Liver (tissue), 9 donors: Measurements from ENCODE around the gene BTBD1. TPM values are rescaled to one million over a fixed set of nuclear protein-coding genes. Genes with fewer than 3 reads are reported as not detected.
A peak's percentile ranks its signal among the peaks of the same experiment; 100 is the strongest.

Experiments
- DNase-seq: peaks from one replicate; pipeline ENCODE4 v3.0.0-alpha.2; 2017; ENCODE audit warnings: low spot score
- H3K27ac ChIP-seq, 2 donors: one replicate each; pipeline ENCODE4 v1.7.0; 2013; ENCODE audit warnings: inconsistent platforms in 2 of 2, low read length in 2 of 2, control low read depth in 1 of 2, low read depth in 1 of 2, mild to moderate bottlenecking in 1 of 2
- H3K27me3 ChIP-seq, 4 donors: one replicate each; pipeline versions ENCODE4 v1.6.1 to v1.7.0; 2013; ENCODE audit warnings: low read length in 3 of 4, inconsistent platforms in 1 of 4, mild to moderate bottlenecking in 1 of 4, moderate library complexity in 1 of 4; ENCODE audit not compliant: control insufficient read depth in 4 of 4, insufficient read depth in 4 of 4
- H3K36me3 ChIP-seq, 4 donors: one replicate each; pipeline versions ENCODE4 v1.6.1 to v1.7.0; 2013; ENCODE audit warnings: low read length in 3 of 4, mild to moderate bottlenecking in 3 of 4, low read depth in 1 of 4, moderate library complexity in 1 of 4; ENCODE audit not compliant: control insufficient read depth in 4 of 4, insufficient read depth in 3 of 4
- H3K4me1 ChIP-seq, 4 donors: one replicate each; pipeline versions ENCODE4 v1.6.1 to v1.7.0; 2013; ENCODE audit warnings: low read length in 3 of 4, mild to moderate bottlenecking in 3 of 4, moderate library complexity in 1 of 4; ENCODE audit not compliant: control insufficient read depth in 4 of 4, insufficient read depth in 4 of 4
- H3K4me3 ChIP-seq, 3 donors: one replicate each; pipeline versions ENCODE4 v1.6.1 to v1.7.0; 2013; ENCODE audit warnings: low read length in 3 of 3, control low read depth in 1 of 3, low read depth in 1 of 3, mild to moderate bottlenecking in 1 of 3
- H3K9ac ChIP-seq, 2 donors: one replicate each; pipeline ENCODE4 v1.7.0; 2013; ENCODE audit warnings: low read length in 2 of 2, mild to moderate bottlenecking in 2 of 2, moderate library complexity in 2 of 2, control low read depth in 1 of 2, low read depth in 1 of 2
- H3K9me3 ChIP-seq, 4 donors: one replicate each; pipeline versions ENCODE4 v1.6.1 to v1.7.0; 2013; ENCODE audit warnings: low read length in 3 of 4; ENCODE audit not compliant: control insufficient read depth in 4 of 4
- FOXA1 ChIP-seq: IDR thresholded peaks from 2 replicates; pipeline ENCODE4 v1.6.1; 2016; ENCODE audit warnings: antibody characterized with exemption
- GABPA ChIP-seq, 2 donors: IDR thresholded peaks in 1 of 2; conservative IDR thresholded peaks in 1 of 2; 2 replicates each; pipeline ENCODE4 v1.6.1; 2016; ENCODE audit warnings: antibody characterized with exemption in 2 of 2, mild to moderate bottlenecking in 1 of 2, moderate library complexity in 1 of 2
- MAX ChIP-seq: IDR thresholded peaks from 2 replicates; pipeline ENCODE4 v1.6.1; 2016; ENCODE audit warnings: antibody characterized with exemption
- NR2F2 ChIP-seq: IDR thresholded peaks from 2 replicates; pipeline ENCODE4 v1.6.1; 2016; ENCODE audit warnings: antibody characterized with exemption
- RAD21 ChIP-seq, 2 donors: IDR thresholded peaks; 2 replicates each; pipeline ENCODE4 v1.6.1; 2016; ENCODE audit warnings: antibody characterized with exemption in 2 of 2, mild to moderate bottlenecking in 2 of 2
- REST ChIP-seq: IDR thresholded peaks from 2 replicates; pipeline ENCODE4 v1.6.1; 2016; ENCODE audit warnings: antibody characterized with exemption, mild to moderate bottlenecking
- SP1 ChIP-seq: IDR thresholded peaks from 2 replicates; pipeline ENCODE4 v1.6.1; 2018; ENCODE audit warnings: antibody characterized with exemption, mild to moderate bottlenecking
- TAF1 ChIP-seq: conservative IDR thresholded peaks from 2 replicates; pipeline ENCODE4 v1.6.1; 2016; ENCODE audit warnings: antibody characterized with exemption, mild to moderate bottlenecking
- YY1 ChIP-seq: IDR thresholded peaks from 2 replicates; pipeline ENCODE4 v1.6.1; 2016; ENCODE audit warnings: antibody characterized with exemption, mild to moderate bottlenecking
- WGBS: extraction: QIAGEN DNeasy Blood & Tissue Kit; methylation state at CpG from one replicate; pipeline ENCODE4 v1.1.7; 2013; 5-methylcytosine and 5-hydroxymethylcytosine counted together
- polyA plus RNA-seq, 2 donors: library from polyadenylated mRNA; stranded (reverse) in 1 of 2; unstranded in 1 of 2; fragments of 200-250 nt in 1 of 2; fragments of >200 nt in 1 of 2; fragmentation: Nextera tagmentation in 1 of 2; extraction: Ambion mirVana in 1 of 2; gene quantifications; one replicate each; pipeline versions ENCODE4 v1.2.1 to v1.2.3, GENCODE V29; 2013 to 2015
- total RNA-seq, 2 donors: library from RNA; depleted of rRNA; stranded (reverse); fragments of >200 nt; gene quantifications; one replicate each; pipeline ENCODE4 v1.2.3, GENCODE V29; 2014
- TF ChIP-seq, protein P1 (sequence below): IDR thresholded peaks from 2 replicates; pipeline ENCODE4 v1.6.1; 2016; ENCODE audit warnings: antibody characterized with exemption
- donor health status: healthy.
- donor health status: healthy.
- donor health status: healthy.
- donor health status: healthy.
- donor health status: healthy.

The BTBD1 gene
- total and polyA plus RNA-seq, 4 donors = 8.6 to 43.9 (median 27.6) TPM

- TF ChIP-seq REST (no peak), SP1 (no peak), GABPA (IDR thresholded peaks at IDR 0.05 in 1 of 2, conservative IDR thresholded peaks at IDR 0.05 in 1 of 2) (no peak), YY1 (no peak), MAX (no peak), RAD21 (IDR thresholded peaks at IDR 0.05) (no peak)
- TF ChIP-seq, protein P1, sequence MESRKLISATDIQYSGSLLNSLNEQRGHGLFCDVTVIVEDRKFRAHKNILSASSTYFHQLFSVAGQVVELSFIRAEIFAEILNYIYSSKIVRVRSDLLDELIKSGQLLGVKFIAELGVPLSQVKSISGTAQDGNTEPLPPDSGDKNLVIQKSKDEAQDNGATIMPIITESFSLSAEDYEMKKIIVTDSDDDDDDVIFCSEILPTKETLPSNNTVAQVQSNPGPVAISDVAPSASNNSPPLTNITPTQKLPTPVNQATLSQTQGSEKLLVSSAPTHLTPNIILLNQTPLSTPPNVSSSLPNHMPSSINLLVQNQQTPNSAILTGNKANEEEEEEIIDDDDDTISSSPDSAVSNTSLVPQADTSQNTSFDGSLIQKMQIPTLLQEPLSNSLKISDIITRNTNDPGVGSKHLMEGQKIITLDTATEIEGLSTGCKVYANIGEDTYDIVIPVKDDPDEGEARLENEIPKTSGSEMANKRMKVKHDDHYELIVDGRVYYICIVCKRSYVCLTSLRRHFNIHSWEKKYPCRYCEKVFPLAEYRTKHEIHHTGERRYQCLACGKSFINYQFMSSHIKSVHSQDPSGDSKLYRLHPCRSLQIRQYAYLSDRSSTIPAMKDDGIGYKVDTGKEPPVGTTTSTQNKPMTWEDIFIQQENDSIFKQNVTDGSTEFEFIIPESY = no peak
Observed at GRCh38 chr15:83113881-83114674, 47.0 kb upstream of the BTBD1 start (continued).

DNA sequence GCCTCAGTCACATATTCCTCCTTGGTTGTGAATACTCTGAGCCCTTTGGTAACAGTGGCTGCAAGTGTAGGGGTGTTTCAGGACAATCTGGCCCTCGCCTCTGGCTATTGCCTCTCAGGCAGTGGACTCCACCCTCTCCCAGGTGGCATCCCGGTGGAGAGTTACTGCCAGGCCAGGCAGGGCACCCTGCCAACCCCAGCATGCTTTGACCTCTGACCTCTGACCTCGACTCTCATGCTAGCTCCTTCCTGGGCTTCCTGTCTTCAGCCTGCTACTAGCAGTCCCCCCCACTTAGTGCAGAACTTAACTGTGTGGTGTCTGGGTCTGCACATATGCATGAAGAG lies 45.9 kb upstream of the BTBD1 start:
- 34% methylated on average over 3 of the region's 3 CpGs for WGBS
- no peak for DNase-seq

GRCh38 chr15:83112233-83112955 lies 45.3 kb upstream of the BTBD1 start:
- H3K4me1 ChIP-seq = peaks cover 1 to 15% (median 4%) of the 10 kb centered on the region in 4 donors
- WGBS = 68% methylated on average over 8 of the region's 8 CpGs
- DNase-seq = no peak
- no peak overlapping the region for H3K4me3 ChIP-seq
- no peak overlapping the region for H3K27ac ChIP-seq
- no peaks in the 10 kb centered on the region for H3K36me3 ChIP-seq
- no peak overlapping the region for H3K9ac ChIP-seq
- TF ChIP-seq RAD21 (IDR thresholded peaks at IDR 0.05) = no peak
- no peak for TF ChIP-seq YY1
- no peak for TF ChIP-seq FOXA1
- TF ChIP-seq SP1 = no peak
- TF ChIP-seq, protein P1 = no peak
- TF ChIP-seq NR2F2 = no peak
- no peaks in the 10 kb centered on the region for H3K9me3 ChIP-seq
- H3K27me3 ChIP-seq = peaks cover 0 to 3% (median 2%) of the 10 kb centered on the region in 4 donors

More for the DNA sequence above, 45.9 kb upstream of the BTBD1 start:
- Histone ChIP-seq H3K27me3 (peaks cover 0 to 3% (median 1%) of the 10 kb centered on the region in 4 donors), H3K9ac (no peak overlapping the region), H3K27ac (no peak overlapping the region), H3K4me3 (no peak overlapping the region), H3K9me3 (no peaks in the 10 kb centered on the region), H3K36me3 (no peaks in the 10 kb centered on the region), H3K4me1 (peaks cover 1 to 10% (median 3%) of the 10 kb centered on the region in 4 donors)
- TF ChIP-seq NR2F2 = peak; percentile 96
- TF ChIP-seq TAF1 = no peak
